HCT116 (cell line): ENCODE results near the gene KRTAP17-1. TPM values are rescaled to one million over a fixed set of nuclear protein-coding genes. Genes with fewer than 3 reads are reported as not detected.

Experiments
- ATAC-seq: fragments of 200-7000 bp; cut with Tn5 transposase; 2 replicates; pipeline ENCODE4 v1.9.1; 2020; ENCODE audit warnings: mild to moderate bottlenecking, moderate library complexity
- BruUV-seq: library from RNA; stranded (reverse); fragments of 400-500 nt; replicated peaks from 2 replicates; lab custom pipeline; 2021; lab: Mats Ljungman, UMichigan
- CTCF ChIA-PET: fragments of 300-600 bp; sonication (Branson Sonifier 250); formaldehyde crosslinking; loops from one replicate; lab custom pipeline; 2021; ENCODE audit warnings: antibody characterized with exemption; lab: Charles Lee
- POLR2A ChIA-PET: fragments of 300-600, 350-600 bp; sonication (Branson Sonifier 250); formaldehyde crosslinking; loops from one replicate; lab custom pipeline; 2021; ENCODE audit warnings: antibody characterized with exemption; lab: Charles Lee
- RAD21 ChIA-PET, 2 experiments: fragments of 300-600 bp; sonication (Branson Sonifier 250); formaldehyde crosslinking; loops; one replicate each; lab custom pipeline; 2023; ENCODE audit warnings: low total read pairs in 2 of 2; ENCODE audit not compliant: uncharacterized antibody in 2 of 2, unreplicated experiment in 2 of 2, low non-redundant PET in 1 of 2; lab: Charles Lee
- DNase-seq: peaks from one replicate; pipeline ENCODE4 v3.0.0-alpha.2; 2010; ENCODE audit warnings: low read depth, low spot score
- H2AFZ ChIP-seq: fragments of 200-600 bp; shearing (Covaris generic), sonication (generic); 2 replicates; pipeline ENCODE4 v1.6.1; 2017; ENCODE audit warnings: low read depth, mixed run types, mixed read lengths, antibody characterized with exemption, low read length; ENCODE audit not compliant: poor library complexity, severe bottlenecking
- H3K27ac ChIP-seq: 2 replicates; pipeline ENCODE4 v1.5.1; 2012; ENCODE audit warnings: low read depth, low read length
- H3K27me3 ChIP-seq: fragments of 200-600 bp; sonication (generic); 2 replicates; pipeline ENCODE4 v1.6.1; 2016; ENCODE audit warnings: mixed run types, low read length, mixed read lengths; ENCODE audit not compliant: insufficient read depth
- H3K36me3 ChIP-seq, 2 experiments: fragments of 200-500 bp in 1 of 2; fragments of 200-600 bp in 1 of 2; sonication (Bioruptor generic) in 1 of 2; sonication (generic) in 1 of 2; 2 replicates each; pipeline versions ENCODE4 v1.5.1 to v1.6.1; 2014 to 2016; ENCODE audit warnings: low read length in 2 of 2, inconsistent platforms in 1 of 2, mixed read lengths in 1 of 2, mixed run types in 1 of 2; ENCODE audit not compliant: insufficient read depth in 2 of 2, control insufficient read depth in 1 of 2
- H3K4me1 ChIP-seq, 2 experiments: fragments of 200-600 bp in 1 of 2; sonication (generic) in 1 of 2; 2 replicates each; pipeline versions ENCODE4 v1.5.1 to v1.6.1; 2012 to 2017; ENCODE audit warnings: low read length in 2 of 2, inconsistent platforms in 1 of 2, mild to moderate bottlenecking in 1 of 2, mixed read lengths in 1 of 2, mixed run types in 1 of 2, moderate library complexity in 1 of 2; ENCODE audit not compliant: insufficient read depth in 2 of 2, control insufficient read depth in 1 of 2
- H3K4me2 ChIP-seq: fragments of 200-600 bp; sonication (generic); 2 replicates; pipeline ENCODE4 v1.6.1; 2017; ENCODE audit warnings: mixed run types, low read length, mixed read lengths
- H3K4me3 ChIP-seq, 2 experiments: fragments of 200-600 bp in 1 of 2; sonication (generic) in 1 of 2; replicated peaks in 1 of 2; 2 replicates each; pipeline ENCODE4 v1.5.1; 2011 to 2016; ENCODE audit warnings: low read length in 2 of 2, control low read depth in 1 of 2, low read depth in 1 of 2, mild to moderate bottlenecking in 1 of 2, mixed read lengths in 1 of 2, mixed run types in 1 of 2
- H3K79me2 ChIP-seq: fragments of 200-600 bp; sonication (generic); 2 replicates; pipeline ENCODE4 v1.6.1; 2017; ENCODE audit warnings: mild to moderate bottlenecking, mixed run types, low read length, moderate library complexity, mixed read lengths; ENCODE audit not compliant: insufficient read depth
- H3K9ac ChIP-seq: fragments of 200-600 bp; sonication (generic); 2 replicates; pipeline ENCODE4 v1.6.1; 2016; ENCODE audit warnings: low read length, mixed read lengths
- H3K9me2 ChIP-seq: fragments of 200-600 bp; sonication (generic), shearing (Covaris generic); 2 replicates; pipeline ENCODE4 v1.6.1; 2017; ENCODE audit warnings: mixed run types, mild to moderate bottlenecking, moderate library complexity; ENCODE audit not compliant: insufficient read depth
- H3K9me3 ChIP-seq, 2 experiments: fragments of 200-500 bp in 1 of 2; fragments of 200-600 bp in 1 of 2; sonication (Bioruptor generic) in 1 of 2; sonication (generic) in 1 of 2; 2 replicates each; pipeline ENCODE4 v1.6.1; 2014 to 2017; ENCODE audit warnings: low read length in 2 of 2, mixed read lengths in 2 of 2, inconsistent platforms in 1 of 2, low read depth in 1 of 2, mild to moderate bottlenecking in 1 of 2, mixed run types in 1 of 2, moderate library complexity in 1 of 2; ENCODE audit not compliant: control insufficient read depth in 1 of 2, insufficient read depth in 1 of 2
- H4K20me1 ChIP-seq: fragments of 200-600 bp; sonication (generic), shearing (Covaris generic); 2 replicates; pipeline ENCODE4 v1.6.1; 2017; ENCODE audit warnings: mixed run types, mild to moderate bottlenecking, moderate library complexity; ENCODE audit not compliant: insufficient read depth
- CBX3 ChIP-seq: IDR thresholded peaks from 2 replicates; pipeline ENCODE4 v1.6.1; 2012; ENCODE audit warnings: low read depth
- EGR1 ChIP-seq: IDR thresholded peaks from 2 replicates; pipeline ENCODE4 v1.6.1; 2012; ENCODE audit warnings: low read depth
- ELF1 ChIP-seq: IDR thresholded peaks from 2 replicates; pipeline ENCODE4 v1.6.1; 2012; ENCODE audit warnings: low read depth, borderline replicate concordance
- EZH2phosphoT487 ChIP-seq: fragments of 200-600 bp; IDR thresholded peaks from 2 replicates; pipeline ENCODE4 v1.6.1; 2018; ENCODE audit warnings: antibody characterized with exemption, borderline replicate concordance
- POLR2A ChIP-seq: IDR thresholded peaks from 2 replicates; pipeline ENCODE4 v1.7.0; 2011; ENCODE audit warnings: borderline replicate concordance; ENCODE audit not compliant: insufficient read depth, insufficient read length; ENCODE audit errors: extremely low read depth
- POLR2AphosphoS5 ChIP-seq: IDR thresholded peaks from 2 replicates; pipeline ENCODE4 v1.6.1; 2011; ENCODE audit warnings: mild to moderate bottlenecking, low read depth, low read length, moderate library complexity
- SIN3A ChIP-seq: IDR thresholded peaks from 2 replicates; pipeline ENCODE4 v1.6.1; 2012; ENCODE audit warnings: low read depth
- TCF7L2 ChIP-seq: IDR thresholded peaks from 2 replicates; pipeline ENCODE4 v1.7.0; 2011; ENCODE audit warnings: borderline replicate concordance, inconsistent platforms; ENCODE audit not compliant: insufficient read depth, insufficient read length; ENCODE audit errors: extremely low read depth
- YY1 ChIP-seq: IDR thresholded peaks from 2 replicates; pipeline ENCODE4 v1.6.1; 2011; ENCODE audit warnings: low read length, low read depth, moderate library complexity, mild to moderate bottlenecking; ENCODE audit not compliant: insufficient replicate concordance; ENCODE audit errors: extremely low read depth
- ZBTB33 ChIP-seq: IDR thresholded peaks from 2 replicates; pipeline ENCODE4 v1.6.1; 2011; ENCODE audit warnings: mild to moderate bottlenecking, low read length, moderate library complexity; ENCODE audit not compliant: insufficient replicate concordance; ENCODE audit errors: extremely low read depth
- ZFX ChIP-seq: fragments of 450-650 bp; IDR thresholded peaks from 2 replicates; pipeline ENCODE4 v1.6.1; 2017
- intact Hi-C: fragments of 100-400 bp; cut with micrococcal nuclease; formaldehyde crosslinking; loops from 2 replicates; pipeline ENCODE4 v1.10.0; 2022
- total RNA-seq: library from RNA; stranded (reverse); gene quantifications from one replicate; pipeline ENCODE4 v1.2.1, GENCODE V29; 2021; ENCODE audit not compliant: unreplicated experiment
- TF ChIP-seq, protein P1 (sequence below), 3 experiments: fragments of 200-600 bp in 1 of 3; sonication (generic) in 1 of 3; IDR thresholded peaks in 2 of 3; conservative IDR thresholded peaks in 1 of 3; 2 replicates each; pipeline ENCODE4 v1.5.1; 2012 to 2017; ENCODE audit warnings: low read depth in 2 of 3, low read length in 2 of 3, antibody characterized with exemption in 1 of 3, borderline replicate concordance in 1 of 3, control low read depth in 1 of 3, mild to moderate bottlenecking in 1 of 3, mixed read lengths in 1 of 3, mixed run types in 1 of 3, moderate library complexity in 1 of 3; ENCODE audit not compliant: insufficient read depth in 1 of 3

KRTAP17-1 gene
- total RNA-seq, 1 experiment from 2014 or later, result not detected

DNA sequence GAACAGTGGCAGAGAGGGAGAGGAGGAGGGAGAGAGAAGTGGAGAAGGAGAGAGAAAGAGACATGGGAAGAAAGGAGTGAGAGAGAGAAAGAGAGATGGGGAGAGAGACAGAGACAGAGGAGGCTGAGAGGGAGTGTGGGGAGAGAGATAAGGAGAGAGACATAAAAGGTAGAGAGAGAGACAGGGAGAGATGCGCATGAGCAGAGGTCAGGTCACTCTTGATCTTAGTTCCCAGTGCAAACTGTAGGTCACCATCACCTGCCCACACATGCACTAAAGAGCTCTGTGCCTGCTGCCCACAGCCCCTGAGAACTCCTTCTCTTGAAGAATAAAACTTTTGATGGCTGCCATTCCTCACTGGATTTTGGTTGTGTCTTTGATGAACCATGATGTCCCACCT lies 20.2 kb upstream of the KRTAP17-1 start:
- peaks cover 0 to 14% of the 10 kb centered on the region in 2 experiments; a peak in 1 of 4 replicates for H3K4me1 ChIP-seq
- H3K9ac ChIP-seq, result no peak overlapping the region
- no peaks in the 10 kb centered on the region for H3K27me3 ChIP-seq
- no TSS peak for BruUV-seq
- H2AFZ ChIP-seq, result no peak overlapping the region
- H3K79me2 ChIP-seq, result no peaks in the 10 kb centered on the region
- POLR2A ChIA-PET, result no interaction called here
- TF ChIP-seq CBX3 (no peak), EGR1 (no peak), ZFX (no peak), YY1 (no peak), ZBTB33 (no peak), EZH2phosphoT487 (no peak), POLR2AphosphoS5 (no peak), SIN3A (no peak), TCF7L2 (no peak), POLR2A (no peak), ELF1 (no peak)
- TF ChIP-seq, protein P1, sequence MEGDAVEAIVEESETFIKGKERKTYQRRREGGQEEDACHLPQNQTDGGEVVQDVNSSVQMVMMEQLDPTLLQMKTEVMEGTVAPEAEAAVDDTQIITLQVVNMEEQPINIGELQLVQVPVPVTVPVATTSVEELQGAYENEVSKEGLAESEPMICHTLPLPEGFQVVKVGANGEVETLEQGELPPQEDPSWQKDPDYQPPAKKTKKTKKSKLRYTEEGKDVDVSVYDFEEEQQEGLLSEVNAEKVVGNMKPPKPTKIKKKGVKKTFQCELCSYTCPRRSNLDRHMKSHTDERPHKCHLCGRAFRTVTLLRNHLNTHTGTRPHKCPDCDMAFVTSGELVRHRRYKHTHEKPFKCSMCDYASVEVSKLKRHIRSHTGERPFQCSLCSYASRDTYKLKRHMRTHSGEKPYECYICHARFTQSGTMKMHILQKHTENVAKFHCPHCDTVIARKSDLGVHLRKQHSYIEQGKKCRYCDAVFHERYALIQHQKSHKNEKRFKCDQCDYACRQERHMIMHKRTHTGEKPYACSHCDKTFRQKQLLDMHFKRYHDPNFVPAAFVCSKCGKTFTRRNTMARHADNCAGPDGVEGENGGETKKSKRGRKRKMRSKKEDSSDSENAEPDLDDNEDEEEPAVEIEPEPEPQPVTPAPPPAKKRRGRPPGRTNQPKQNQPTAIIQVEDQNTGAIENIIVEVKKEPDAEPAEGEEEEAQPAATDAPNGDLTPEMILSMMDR (IDR thresholded peaks at IDR 0.05 in 2 of 3, conservative IDR thresholded peaks at IDR 0.05 in 1 of 3; ENCODE audit: borderline replicate concordance in 1 of 3, insufficient read depth in 1 of 3, low read depth in 2 of 3, low read length in 2 of 3), result no peak
- H3K36me3 ChIP-seq, result no peaks in the 10 kb centered on the region
- RAD21 ChIA-PET, result no interaction called here
- intact Hi-C loops, result no loop called here
- CTCF ChIA-PET, result no interaction called here
- no peak overlapping the region for H3K4me3 ChIP-seq
- no peaks in the 10 kb centered on the region for H3K9me2 ChIP-seq
- ATAC-seq, result no peak
- H3K27ac ChIP-seq, result no peak overlapping the region
- no peak overlapping the region for H3K4me2 ChIP-seq
- no peaks in the 10 kb centered on the region for H3K9me3 ChIP-seq
- no peak for DNase-seq
- H4K20me1 ChIP-seq, result no peaks in the 10 kb centered on the region
